K562 (cell line): ENCODE data around the gene APP. TPM values are rescaled to one million over a fixed set of nuclear protein-coding genes. Genes with fewer than 3 reads are reported as not detected.

Experiments
- DNMT1 ChIP-seq: fragments of 450-650 bp; IDR thresholded peaks from 2 replicates; pipeline ENCODE4 v1.6.1; 2016; ENCODE audit warnings: antibody characterized with exemption, mild to moderate bottlenecking
- ETS2 ChIP-seq: IDR thresholded peaks from 2 replicates; pipeline ENCODE4 v1.6.1; 2016; ENCODE audit warnings: borderline replicate concordance, missing genetic modification characterization, mild to moderate bottlenecking, moderate library complexity, missing compliant biosample characterization; ENCODE audit not compliant: poor library complexity, severe bottlenecking
- ETV6 ChIP-seq, 3 experiments: fragments of 150-350 bp in 1 of 3; sonication (generic) in 1 of 3; formaldehyde crosslinking in 1 of 3; IDR thresholded peaks; 2 replicates each; pipeline versions ENCODE4 v1.6.1 to v1.8.0; 2014 to 2022; ENCODE audit warnings: borderline replicate concordance in 2 of 3, low read depth in 2 of 3, antibody characterized with exemption in 1 of 3, low read length in 1 of 3, mild to moderate bottlenecking in 1 of 3, missing genetic modification reagents in 1 of 3
- EWSR1 ChIP-seq: fragments of 450-650 bp; IDR thresholded peaks from 2 replicates; pipeline ENCODE4 v1.6.1; 2018; ENCODE audit warnings: borderline replicate concordance, mild to moderate bottlenecking, low read depth, moderate library complexity; ENCODE audit not compliant: partially characterized antibody
- EZH2 ChIP-seq: IDR thresholded peaks from 2 replicates; pipeline ENCODE4 v1.6.1; 2012; ENCODE audit warnings: low read depth, mild to moderate bottlenecking, inconsistent platforms, low read length, borderline replicate concordance
- SMARCC2 ChIP-seq: fragments of 450-650 bp; IDR thresholded peaks from 2 replicates; pipeline ENCODE4 v1.6.1; 2017; ENCODE audit warnings: antibody characterized with exemption, moderate library complexity, mild to moderate bottlenecking, low read depth
- ZZZ3 ChIP-seq: fragments of 450-650 bp; IDR thresholded peaks from 2 replicates; pipeline ENCODE4 v1.6.1; 2016; ENCODE audit warnings: antibody characterized with exemption, mild to moderate bottlenecking, moderate library complexity
- polyA plus RNA-seq, 8 experiments: library from polyadenylated mRNA; depleted of rRNA in 4 of 8; stranded (reverse) in 5 of 8; unstranded in 3 of 8; fragments of >200 nt; fragmentation: Nextera tagmentation in 2 of 8; fragmentation: Illumina TruSeq in 1 of 8; extraction: Ambion mirVana in 2 of 8; extraction: Trizol in 1 of 8; gene quantifications; 2 replicates each; pipeline versions ENCODE4 v1.2.1 to v1.2.3, GENCODE V29; 2011 to 2014; ENCODE audit warnings: inconsistent platforms in 1 of 8, missing spikeins in 1 of 8
- total RNA-seq, 7 experiments: library from RNA; depleted of rRNA in 6 of 7; stranded (reverse); fragments of >200 nt in 6 of 7; fragmentation: Illumina TruSeq in 2 of 7; extraction: Trizol in 2 of 7; gene quantifications; 2 replicates each; pipeline versions ENCODE4 v1.2.1 to v1.2.3, GENCODE V29; 2011 to 2021; ENCODE audit warnings: low replicate concordance in 1 of 7
- TF ChIP-seq, protein P1 (sequence below): sonication (generic); formaldehyde crosslinking; IDR thresholded peaks from 2 replicates; pipeline ENCODE4 v1.8.0; 2022; ENCODE audit warnings: mild to moderate bottlenecking, missing genetic modification reagents, borderline replicate concordance

APP gene
- total and polyA plus RNA-seq, 9 of the 15 experiments (the other 6 are each of a cell fraction or from before 2014, with no cell fraction given), result 0.01 to 1.5 (median 0.16) TPM; not detected in 5

DNA sequence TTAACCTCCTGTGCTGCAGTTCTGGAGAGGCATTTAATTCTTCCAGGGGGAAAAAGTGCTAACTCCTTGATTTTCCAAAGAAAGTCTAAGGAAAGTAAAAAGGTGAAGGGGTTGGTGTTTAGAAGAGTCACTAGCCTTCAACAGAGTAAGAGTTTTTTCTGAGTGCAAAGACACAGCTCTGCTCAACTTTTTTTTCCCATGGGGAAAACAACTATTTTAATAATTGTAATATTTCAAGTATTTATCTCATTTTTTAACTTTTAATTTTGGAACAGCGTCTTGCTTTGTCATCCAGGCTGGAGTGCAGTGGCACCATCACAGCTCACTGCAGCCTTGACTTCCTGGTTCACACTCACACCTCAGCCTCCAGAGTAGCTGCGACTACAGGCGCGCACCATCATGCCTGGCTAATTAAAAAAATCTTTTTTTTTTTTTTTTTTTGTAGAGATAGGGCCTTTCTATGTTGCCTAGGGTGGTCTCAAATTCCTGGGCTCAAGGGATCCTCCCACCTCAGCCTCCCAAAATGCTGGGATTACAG lies 202.6 kb downstream of the APP start (continued):
- TF ChIP-seq ETV6 (IDR thresholded peaks at IDR 0.05; ENCODE audit: borderline replicate concordance in 1 of 2, low read depth in 2 of 2, low read length in 1 of 2), result no peak
- no peak for TF ChIP-seq ETV6 (CRISPR knock-in tag; IDR thresholded peaks at IDR 0.05; ENCODE audit: borderline replicate concordance)
- TF ChIP-seq DNMT1, result no peak
- TF ChIP-seq EZH2, result no peak
- TF ChIP-seq SMARCC2, result no peak
- no peak for TF ChIP-seq EWSR1
- no peak for TF ChIP-seq ZZZ3
- no peak for TF ChIP-seq ETS2
- TF ChIP-seq, protein P1, sequence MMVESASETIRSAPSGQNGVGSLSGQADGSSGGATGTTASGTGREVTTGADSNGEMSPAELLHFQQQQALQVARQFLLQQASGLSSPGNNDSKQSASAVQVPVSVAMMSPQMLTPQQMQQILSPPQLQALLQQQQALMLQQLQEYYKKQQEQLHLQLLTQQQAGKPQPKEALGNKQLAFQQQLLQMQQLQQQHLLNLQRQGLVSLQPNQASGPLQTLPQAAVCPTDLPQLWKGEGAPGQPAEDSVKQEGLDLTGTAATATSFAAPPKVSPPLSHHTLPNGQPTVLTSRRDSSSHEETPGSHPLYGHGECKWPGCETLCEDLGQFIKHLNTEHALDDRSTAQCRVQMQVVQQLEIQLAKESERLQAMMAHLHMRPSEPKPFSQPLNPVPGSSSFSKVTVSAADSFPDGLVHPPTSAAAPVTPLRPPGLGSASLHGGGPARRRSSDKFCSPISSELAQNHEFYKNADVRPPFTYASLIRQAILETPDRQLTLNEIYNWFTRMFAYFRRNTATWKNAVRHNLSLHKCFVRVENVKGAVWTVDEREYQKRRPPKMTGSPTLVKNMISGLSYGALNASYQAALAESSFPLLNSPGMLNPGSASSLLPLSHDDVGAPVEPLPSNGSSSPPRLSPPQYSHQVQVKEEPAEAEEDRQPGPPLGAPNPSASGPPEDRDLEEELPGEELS, result no peak
